NT2/D1 (cell line): ENCODE measurements around the gene PBX1.

Source experiments
- SUZ12 ChIP-seq: IDR thresholded peaks from 2 replicates; pipeline ENCODE4 v1.6.1; 2011; ENCODE audit not compliant: insufficient read length, insufficient read depth; ENCODE audit errors: extremely low read depth
- YY1 ChIP-seq: IDR thresholded peaks from 2 replicates; pipeline ENCODE4 v1.6.1; 2011; ENCODE audit not compliant: insufficient read length, insufficient read depth

- TF ChIP-seq YY1 (no peak), SUZ12 (no peak)
Measured at GRCh38 chr1:164605254-164606091, 46.5 kb downstream of the PBX1 start.
